NCI-H146 (cell line): ENCODE measurements around the gene LARP4B.
"Not testable (repeated sequence)": the region's sequence is repeated elsewhere in the genome, so short reads cannot be mapped to it uniquely, and the experiment has no call there.

Experiments used
- DNase-seq: peaks from one replicate; lab custom pipeline; 2025; lab: John Stamatoyannopoulos, UW

LARP4B gene

DNA sequence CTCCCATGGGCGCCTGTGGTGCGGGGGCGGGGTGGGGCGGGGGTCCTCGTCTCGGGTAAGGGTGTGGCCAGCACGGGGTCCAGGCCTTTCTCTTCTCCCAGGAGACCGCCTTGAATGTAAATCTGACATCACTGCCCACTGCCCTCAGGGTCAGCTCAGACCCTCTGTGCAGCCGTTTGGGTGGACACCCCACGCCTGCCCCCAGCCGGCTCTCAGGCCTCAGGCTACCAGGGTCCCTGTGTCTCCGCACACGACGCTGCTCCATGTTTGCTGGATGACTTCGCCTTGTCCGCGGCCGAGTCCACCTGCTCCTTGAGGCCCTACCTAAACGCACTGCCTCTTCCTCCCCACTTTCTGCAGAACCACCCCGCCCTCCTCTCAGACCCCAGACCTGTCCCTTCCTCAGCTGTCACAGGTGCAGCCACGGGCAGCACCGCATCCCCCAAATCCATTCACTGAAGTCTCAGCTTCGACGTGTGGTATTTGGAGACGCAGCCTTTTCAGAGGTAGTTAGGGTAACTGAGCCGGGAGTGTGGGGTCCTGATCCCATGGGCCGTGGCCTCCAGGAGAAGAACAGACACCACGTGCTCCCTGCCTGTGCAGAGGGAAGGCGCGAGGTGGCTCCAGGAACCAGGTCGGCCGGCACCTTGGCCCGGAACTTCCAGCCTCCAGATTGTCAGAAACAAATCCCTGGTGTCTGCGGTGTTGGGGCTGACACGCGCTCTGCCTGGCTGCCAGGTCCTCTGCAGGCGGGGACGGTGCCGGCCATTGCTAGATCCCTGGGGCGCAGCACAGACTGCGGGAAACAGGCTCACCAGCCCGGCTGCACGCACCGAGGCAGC lies 144.7 kb downstream of the LARP4B start:
- DNase-seq = no peak

GRCh38 chr10:785861-786214 lies 145.7 kb downstream of the LARP4B start:
- no peak for DNase-seq

- no peak for DNase-seq
These were observed 146.2 kb downstream of the LARP4B start for GRCh38 chr10:785089-785860.

- peak; percentile 86 for DNase-seq
These were observed 147.0 kb downstream of the LARP4B start for GRCh38 chr10:784403-785088.

- DNase-seq = no peak
These were observed 148.5 kb downstream of the LARP4B start for GRCh38 chr10:782751-783648.

- DNase-seq = no peak
These were observed 150.7 kb downstream of the LARP4B start for GRCh38 chr10:780536-781524.

- no peak for DNase-seq
These were observed 152.7 kb downstream of the LARP4B start for GRCh38 chr10:778626-779330.

DNA sequence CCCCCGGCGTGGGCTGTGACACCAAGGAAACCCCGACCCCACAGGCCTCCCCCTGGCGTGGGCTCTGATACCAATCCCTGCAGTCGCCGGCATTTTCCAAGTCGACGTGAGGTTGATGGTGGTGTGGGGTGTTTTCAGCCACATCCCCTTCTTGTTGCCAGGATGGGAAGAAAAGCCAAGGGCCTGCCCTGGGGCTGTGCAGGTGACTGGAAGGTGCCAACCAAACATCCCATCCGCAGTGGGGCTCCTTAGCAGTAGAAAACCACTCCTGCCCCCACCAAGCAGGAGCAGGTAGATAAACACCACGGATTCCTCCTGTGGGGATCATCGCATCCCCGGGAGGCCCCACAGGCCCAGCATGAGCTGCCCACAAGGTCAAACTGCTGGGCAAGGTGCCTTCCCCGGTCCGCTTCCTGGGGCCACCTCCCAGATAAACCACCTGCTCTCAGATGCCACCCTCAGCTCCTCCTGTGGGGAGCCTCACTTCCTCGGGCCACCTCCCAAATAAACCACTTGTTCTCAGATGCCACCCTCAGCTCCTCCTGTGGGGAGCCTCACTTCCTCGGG lies 153.5 kb downstream of the LARP4B start:
- peak; percentile 23 for DNase-seq

GRCh38 chr10:776772-777171 lies 154.7 kb downstream of the LARP4B start:
- no peak for DNase-seq

- DNase-seq = no peak
These were observed 156.0 kb downstream of the LARP4B start for GRCh38 chr10:775245-776075.

DNA sequence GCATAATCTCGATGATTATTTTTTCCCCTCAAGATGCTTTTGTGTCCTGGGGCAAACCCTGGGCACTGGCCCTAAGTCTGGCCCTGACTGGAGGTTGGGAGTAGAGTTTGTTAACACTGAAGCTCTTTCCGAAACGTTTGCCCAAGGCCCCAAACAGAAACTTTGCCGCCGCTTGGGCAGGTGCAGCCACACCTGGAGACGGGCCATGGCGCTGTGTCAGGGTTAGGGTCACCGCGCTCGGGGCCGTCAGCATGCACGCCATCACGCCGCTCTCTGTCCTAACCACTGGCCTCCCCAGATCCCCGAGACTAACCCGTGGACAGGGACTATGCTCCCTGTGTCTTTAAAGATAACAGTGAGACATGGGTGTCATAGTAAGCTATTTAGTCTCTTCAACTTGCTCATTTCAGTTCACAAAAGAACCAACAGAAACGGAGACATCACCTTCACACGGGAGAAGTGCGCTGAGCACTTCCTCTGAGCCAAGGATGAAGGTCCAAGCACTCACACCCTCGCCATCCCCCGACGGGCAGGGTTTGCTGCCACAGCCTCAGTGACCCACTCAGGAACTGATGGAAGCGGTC lies 156.8 kb downstream of the LARP4B start:
- DNase-seq = no peak

GRCh38 chr10:774223-774622 lies 157.3 kb downstream of the LARP4B start:
- DNase-seq = no peak

GRCh38 chr10:773562-774161 lies 157.8 kb downstream of the LARP4B start:
- DNase-seq = no peak

DNA sequence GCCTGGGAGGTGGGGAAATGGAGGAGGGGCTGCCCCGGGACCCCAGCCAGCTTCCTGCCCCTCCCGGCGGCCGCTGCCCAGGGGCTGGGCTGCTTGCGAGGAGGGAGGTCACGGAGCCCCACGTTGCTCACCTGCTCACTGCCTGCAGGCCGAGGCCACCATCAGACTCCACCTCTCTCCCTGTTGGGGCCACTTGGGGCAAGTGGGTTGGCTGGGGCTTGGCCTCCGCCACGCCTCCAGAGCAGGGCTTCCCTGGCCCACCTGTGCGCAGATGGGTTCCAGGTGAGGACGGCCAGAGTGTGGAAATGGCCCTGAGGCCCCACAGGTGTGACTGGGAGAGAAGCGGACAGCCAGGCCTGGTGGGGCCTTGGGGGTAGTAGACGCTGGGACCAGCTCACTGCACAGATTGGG lies 159.3 kb downstream of the LARP4B start:
- peak; percentile 22 for DNase-seq

- no peak for DNase-seq
These were observed 159.9 kb downstream of the LARP4B start for GRCh38 chr10:771647-772046.

DNA sequence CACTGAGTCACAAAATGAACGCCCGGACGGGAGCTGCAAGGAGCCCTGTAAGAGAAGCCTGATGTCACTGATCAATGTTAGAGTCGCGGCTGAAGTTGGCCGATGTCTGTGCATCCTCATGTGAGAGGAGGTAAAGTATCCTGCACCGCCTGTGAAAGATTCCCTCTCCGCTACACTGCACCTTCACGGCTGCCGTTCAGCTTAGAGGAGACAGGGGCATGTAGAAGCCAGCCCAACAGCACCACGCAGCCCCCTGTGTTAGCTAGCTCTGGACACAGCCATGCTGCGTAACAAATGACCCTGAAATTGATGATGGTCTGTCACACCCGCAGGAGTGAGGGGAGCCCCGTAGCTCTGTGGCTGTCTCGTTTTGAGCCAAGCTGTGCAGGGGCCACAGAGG lies 160.5 kb downstream of the LARP4B start:
- DNase-seq = no peak

DNA sequence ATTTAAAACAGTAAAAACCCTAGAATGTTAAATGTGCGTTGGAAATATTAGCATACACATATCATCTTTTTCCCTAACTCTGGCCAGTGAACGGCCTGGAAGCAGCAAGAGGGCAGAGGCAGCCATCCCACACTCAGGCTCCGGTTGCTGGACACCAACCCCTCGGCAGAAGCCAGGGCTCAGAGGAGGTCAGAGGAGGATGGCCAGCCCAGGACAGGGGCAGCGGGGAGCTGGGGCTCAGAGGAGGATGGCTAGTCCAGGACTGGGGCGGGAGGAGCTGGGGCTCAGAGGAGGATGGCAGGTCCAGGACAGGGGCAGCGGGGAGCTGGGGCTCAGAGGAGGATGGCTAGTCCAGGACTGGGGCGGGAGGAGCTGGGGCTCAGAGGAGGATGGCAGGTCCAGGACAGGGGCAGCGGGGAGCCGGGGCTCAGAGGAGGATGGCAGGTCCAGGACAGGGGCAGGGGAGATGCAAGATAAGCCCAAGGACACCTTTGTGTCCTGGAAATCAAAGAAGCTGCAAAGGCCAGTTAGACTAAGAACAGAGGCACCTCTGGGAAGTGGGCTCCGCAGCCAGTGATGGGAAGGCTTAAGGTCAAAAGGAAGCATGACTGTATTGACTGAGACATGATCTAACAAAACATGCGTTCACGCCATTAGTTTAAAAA lies 161.3 kb downstream of the LARP4B start:
- DNase-seq = not testable (repeated sequence)
